GM11168 (cell line): ENCODE data around the gene DAP3.
"Not testable (repeated sequence)": the region's sequence is repeated elsewhere in the genome, so short reads cannot be mapped to it uniquely, and the experiment has no call there.

Experiments
- in situ Hi-C: fragments of 300-500 bp; cut with MboI; formaldehyde crosslinking; loops from one replicate; pipeline ENCODE4 v1.12.0; 2022; ENCODE audit warnings: low sequenced_read_pairs; ENCODE audit not compliant: unreplicated experiment

DAP3 gene

DNA sequence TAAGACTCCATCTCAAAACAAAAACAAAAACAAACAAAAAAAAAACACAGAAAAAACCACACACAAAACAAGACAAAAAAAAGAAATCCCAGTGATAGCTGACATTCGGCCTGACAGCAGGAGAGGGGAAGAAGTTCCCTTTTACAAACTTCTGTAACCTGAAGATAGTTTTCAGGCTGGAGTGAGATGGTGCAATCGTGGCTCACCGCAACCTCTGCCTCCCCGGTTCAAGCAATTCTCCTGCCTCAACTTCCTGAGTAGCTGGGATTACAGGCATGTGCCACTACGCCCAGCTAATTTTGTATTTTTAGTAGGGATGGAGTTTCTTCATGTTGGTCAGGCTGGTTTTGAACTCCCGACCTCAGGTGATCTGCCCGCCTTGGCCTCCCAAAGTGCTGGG lies 75.1 kb downstream of the DAP3 start:
- in situ Hi-C loops = not testable (repeated sequence)

DNA sequence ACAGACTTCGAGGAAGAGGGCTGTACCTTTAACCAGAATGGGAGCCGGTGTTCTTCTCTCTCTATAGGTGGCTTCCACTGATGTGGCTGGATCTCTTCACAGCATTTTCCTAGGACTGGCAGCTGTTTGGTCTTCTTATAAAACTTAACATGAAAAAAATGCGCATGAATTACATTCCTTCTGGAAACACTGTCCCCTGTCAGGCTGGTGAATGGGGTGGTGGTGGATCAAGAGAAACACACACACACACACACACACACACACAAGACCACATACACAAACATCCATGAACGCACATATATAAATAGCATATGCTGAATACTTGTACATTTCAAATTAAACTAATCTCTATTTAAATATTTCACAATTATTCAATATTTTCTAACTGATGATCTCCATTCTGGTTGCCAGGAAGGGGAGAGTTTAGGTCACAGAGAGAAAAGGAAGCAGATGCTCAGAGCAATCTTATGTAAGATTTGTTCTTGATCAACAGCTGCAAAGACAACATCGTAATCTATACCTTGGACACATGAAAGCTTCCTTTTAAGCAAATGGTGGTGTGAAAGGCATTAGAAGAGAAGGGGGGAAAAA lies 78.6 kb downstream of the DAP3 start:
- in situ Hi-C loops = not testable (repeated sequence)

DNA sequence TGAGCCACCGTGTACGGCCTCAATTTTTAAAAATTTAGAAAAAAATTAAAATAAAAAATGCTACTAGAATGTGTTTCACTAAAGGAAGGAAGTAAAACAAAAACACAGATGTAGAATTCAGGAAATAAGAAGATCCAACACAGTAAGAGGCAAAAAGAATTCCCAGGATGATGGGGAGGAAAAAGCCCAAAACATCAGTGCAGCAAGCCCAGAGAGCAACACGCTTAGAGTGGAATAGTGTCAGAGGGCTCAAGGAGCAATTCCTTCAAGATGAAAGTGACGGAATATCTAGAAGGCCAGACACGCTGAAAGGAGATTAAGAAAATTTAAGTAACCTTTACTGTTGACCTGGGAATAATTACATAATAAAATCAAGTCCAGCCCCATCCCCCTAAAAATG lies 80.4 kb downstream of the DAP3 start:
- in situ Hi-C loops = no loop called here

DNA sequence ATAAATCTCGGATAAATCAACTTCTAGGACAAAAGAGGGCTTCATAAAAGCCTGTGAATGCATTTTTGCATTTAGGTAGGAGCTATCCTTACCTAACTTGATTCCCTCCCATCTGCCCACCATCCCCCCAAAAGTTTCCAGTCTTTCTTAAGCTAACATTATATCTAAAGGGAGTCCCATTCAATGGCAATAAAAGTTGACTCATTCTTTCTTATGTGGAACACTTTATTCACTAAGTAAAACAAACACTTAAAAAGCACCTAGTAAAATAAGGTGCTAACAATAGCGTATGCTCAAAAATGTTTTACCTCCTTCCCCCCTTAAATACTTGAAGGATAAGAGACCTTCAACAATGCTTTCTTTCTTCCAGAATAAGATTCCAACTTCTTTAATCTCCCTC lies 84.3 kb downstream of the DAP3 start:
- in situ Hi-C loops = no loop called here

DNA sequence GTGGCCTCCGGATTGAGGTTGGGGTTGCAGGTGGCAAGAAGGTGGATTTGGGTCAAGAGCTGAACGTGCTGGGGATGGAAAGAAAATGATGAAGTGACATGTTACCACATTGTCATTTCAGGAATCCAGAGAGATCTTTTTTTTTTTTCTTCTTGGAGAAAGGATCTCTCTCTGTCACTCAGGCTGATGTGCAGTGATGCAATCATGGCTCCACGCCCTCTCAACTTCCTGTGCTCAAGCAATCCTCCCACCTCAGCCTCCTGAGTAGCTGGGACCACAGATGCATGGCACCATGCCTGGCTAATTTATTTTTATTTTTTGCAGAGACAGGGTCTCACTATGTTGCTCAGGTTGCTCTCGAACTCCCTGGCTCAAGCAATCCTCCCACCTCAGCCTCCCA lies 87.5 kb downstream of the DAP3 start:
- in situ Hi-C loops = no loop called here

DNA sequence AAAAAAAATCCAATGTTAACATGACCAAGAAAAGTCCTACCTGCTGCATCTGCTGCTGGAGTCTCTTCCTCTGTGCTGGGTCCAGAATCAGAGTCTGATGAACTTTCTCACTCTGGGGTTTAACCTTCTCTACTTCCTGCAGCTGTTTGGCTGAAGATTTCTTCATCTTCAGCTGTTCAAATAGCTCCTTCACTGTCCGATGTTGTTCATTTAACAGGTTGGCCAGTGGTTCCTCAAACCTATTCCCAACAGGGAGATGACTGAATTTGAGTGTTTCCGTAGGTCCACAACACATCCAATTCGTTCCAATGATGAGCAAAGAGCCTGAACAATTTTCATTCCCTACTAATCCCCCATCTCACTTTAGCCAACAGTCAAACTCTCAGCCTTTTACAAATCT lies 88.7 kb downstream of the DAP3 start:
- in situ Hi-C loops = no loop called here
